ENCODE data around the gene GNB1. TPM values are rescaled to one million over a fixed set of nuclear protein-coding genes. Genes with fewer than 3 reads are reported as not detected.
A peak's percentile ranks its signal among the peaks of the same experiment; 100 is the strongest.
"Not testable (repeated sequence)": the region's sequence is repeated elsewhere in the genome, so short reads cannot be mapped to it uniquely, and the experiment has no call there.

The GNB1 gene
- total RNA-seq, 1 donor from 2014 or later = 422 TPM

DNA sequence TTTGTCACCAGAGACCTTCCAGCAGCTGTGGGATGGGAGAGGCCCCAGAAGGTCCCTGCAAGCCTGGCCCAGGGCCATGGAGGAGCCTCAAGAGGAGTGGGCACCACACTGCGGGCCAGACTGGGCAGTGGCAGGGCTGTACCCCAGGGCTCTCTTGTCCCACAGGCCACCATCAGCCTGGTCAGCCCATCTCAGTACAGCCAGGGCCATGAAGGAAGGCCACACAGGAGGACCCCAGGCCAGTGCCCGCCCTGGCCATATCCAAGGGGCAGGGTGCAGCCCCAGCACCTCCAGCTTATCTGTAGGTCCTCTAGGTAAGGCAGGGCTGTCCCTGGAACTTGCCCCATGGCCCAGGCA, 3.1 kb upstream of the GNB1 start:
- DNase-seq = no peak
- Mint-ChIP-seq H3K27ac (no peak overlapping the region), H3K4me1 (peaks cover 20% of the 10 kb centered on the region), H3K4me3 (no peak overlapping the region), H3K27me3 (peaks cover 6% of the 10 kb centered on the region), H3K36me3 (ENCODE audit: low read depth) (peaks cover 12% of the 10 kb centered on the region), H3K9me3 (no peaks in the 10 kb centered on the region)
- intact Hi-C loops (cut with micrococcal nuclease) = loop anchor here (5.0 kb wide), 1 partner anchor 117 kb away; the partner anchor contains the start of gene NADK

DNA sequence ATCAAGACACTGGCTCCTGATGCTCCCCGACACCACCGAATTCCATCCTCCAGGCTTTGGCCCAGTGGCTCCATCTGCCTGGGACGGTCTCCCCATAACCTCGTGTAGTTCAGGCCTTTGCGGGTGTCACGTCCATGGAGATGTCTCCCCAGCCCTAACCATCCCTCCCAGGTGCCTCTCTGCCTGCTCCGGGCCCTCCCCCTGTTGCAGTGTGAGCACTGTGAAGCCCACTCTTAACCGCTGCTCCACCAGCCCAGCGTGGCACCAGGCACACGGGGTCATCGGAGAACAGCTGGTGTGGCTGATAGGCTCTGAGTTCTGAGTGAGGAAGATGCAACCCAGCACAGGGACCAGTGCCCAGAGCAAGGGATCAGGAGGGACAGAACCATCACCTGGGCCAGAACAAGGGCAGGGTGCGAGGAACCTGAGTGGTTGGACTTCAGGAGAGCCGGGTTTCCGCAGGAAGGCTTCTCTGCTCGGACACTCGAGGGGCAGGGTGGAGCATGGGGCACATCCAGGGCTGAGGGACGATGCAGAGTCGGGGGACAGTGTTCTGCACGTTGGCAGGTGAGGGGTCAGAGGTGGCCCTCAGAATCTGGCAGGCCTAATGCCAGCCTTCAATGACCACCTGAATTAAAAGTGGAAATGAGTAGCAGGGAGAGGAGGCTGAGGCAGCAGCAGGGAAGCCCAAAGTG, 2.6 kb upstream of the GNB1 start:
- peak overlapping the region; percentile 55 for H3K4me3 Mint-ChIP-seq
- intact Hi-C loops (cut with micrococcal nuclease) = loop anchor here (5.0 kb wide), 1 partner anchor 116 kb away; the partner anchor contains the start of gene NADK
- no peak for DNase-seq
- peaks cover 26% of the 10 kb centered on the region for H3K4me1 Mint-ChIP-seq
- no peak overlapping the region for H3K27ac Mint-ChIP-seq
- no peaks in the 10 kb centered on the region for H3K9me3 Mint-ChIP-seq
- peaks cover 12% of the 10 kb centered on the region for H3K36me3 Mint-ChIP-seq (ENCODE audit: low read depth)
- H3K27me3 Mint-ChIP-seq = peaks cover 6% of the 10 kb centered on the region

- no peak for DNase-seq
- H3K4me1 Mint-ChIP-seq = peaks cover 31% of the 10 kb centered on the region
- intact Hi-C loops (cut with micrococcal nuclease) = loop anchor here (5.0 kb wide), 1 partner anchor 115 kb away; the partner anchor contains the start of gene NADK
- H3K27me3 Mint-ChIP-seq = peaks cover 6% of the 10 kb centered on the region
- H3K9me3 Mint-ChIP-seq = no peaks in the 10 kb centered on the region
- H3K27ac Mint-ChIP-seq = peak overlapping the region; percentile 75
- H3K36me3 Mint-ChIP-seq (ENCODE audit: low read depth) = peaks cover 15% of the 10 kb centered on the region
- peak overlapping the region; percentile 90 for H3K4me3 Mint-ChIP-seq
Measured at GRCh38 chr1:1892763-1893120, 1.9 kb upstream of the GNB1 start.

GRCh38 chr1:1892079-1892762, 1.3 kb upstream of the GNB1 start:
- Mint-ChIP-seq H3K4me1 (peaks cover 33% of the 10 kb centered on the region), H3K36me3 (ENCODE audit: low read depth) (peaks cover 16% of the 10 kb centered on the region), H3K27me3 (peaks cover 6% of the 10 kb centered on the region), H3K27ac (peak overlapping the region; percentile 75), H3K9me3 (no peaks in the 10 kb centered on the region), H3K4me3 (peak overlapping the region; percentile 90)
- no peak for DNase-seq
- intact Hi-C loops (cut with micrococcal nuclease) = loop anchor here (5.0 kb wide), 1 partner anchor 115 kb away; the partner anchor contains the start of gene NADK

DNA sequence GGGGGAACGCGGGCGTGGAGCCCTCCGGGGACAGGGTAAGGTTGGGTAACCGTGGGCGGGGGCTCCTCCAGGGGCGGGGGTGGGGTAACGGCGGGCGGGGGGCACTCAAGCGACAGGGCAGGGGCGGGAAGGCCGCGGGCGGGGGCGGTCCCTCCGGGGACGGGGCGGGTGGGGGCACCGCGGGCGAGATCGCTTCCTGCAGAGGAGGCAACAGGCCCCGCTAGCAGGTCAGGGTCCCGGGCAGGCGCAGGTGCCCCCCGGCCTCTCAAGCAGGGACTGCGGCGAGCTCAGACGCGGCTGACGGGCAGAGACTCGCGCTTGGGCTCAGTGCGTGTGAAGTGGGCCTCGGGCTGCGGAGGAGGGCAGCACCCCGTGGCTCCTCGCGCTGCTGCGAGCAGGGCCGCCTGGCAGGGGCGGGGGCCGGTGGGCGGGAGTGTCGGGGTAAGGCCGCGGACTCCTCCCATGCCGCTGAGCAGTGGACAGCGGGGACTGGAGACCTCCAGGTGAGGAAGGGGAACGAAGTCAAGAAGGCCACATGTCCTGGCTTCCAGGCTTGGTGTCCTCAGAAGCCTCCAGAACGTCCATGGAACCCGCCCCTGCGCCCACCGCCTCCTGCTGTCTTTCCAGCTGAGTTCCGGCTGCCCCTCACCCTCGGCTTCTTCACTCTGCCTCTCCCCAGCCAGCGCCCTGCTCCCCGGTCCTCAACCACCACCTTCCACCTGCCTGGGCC, 627 bp upstream of the GNB1 start:
- Mint-ChIP-seq H3K9me3 (no peaks in the 10 kb centered on the region), H3K4me1 (peaks cover 36% of the 10 kb centered on the region), H3K27me3 (peaks cover 6% of the 10 kb centered on the region), H3K27ac (peak overlapping the region; percentile 75), H3K36me3 (ENCODE audit: low read depth) (peaks cover 16% of the 10 kb centered on the region), H3K4me3 (peak overlapping the region; percentile 90)
- DNase-seq = peak; percentile 84
- intact Hi-C loops (cut with micrococcal nuclease) = loop anchor here (2.0 to 5.0 kb wide), 2 partner anchors 17 to 114 kb away; partner anchors contain the start of gene NADK

DNA sequence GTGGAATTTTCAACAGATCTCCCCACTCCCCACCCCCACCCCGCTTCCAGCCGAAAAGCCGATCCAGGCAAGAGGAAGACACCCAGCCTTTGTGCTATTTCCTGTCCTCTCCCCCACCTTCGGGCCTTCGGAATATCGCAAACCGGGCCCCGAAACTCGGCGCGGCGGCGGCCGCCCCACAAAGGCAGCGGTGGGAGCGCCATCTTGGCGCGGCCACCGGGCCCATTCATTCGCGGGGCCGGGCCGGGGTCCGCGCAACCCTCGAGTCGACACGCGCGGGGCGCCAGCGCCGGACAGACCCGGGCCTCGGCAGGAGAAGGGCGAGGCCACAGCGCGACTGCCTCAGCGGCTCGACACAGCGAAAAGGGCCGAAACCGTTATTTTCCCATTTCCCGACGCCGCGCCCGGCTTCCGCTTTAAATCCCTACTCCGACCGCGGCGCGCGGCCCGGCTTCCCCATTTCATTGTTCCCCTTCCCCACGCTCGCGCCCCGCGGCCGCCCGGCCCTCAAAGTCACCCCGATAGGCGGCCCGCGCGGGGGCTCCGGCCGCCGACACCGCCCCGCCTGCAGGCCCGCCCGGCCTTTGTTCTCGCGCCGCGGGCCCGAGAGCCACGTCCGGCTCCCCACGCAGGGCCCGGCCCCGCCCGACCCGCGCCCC, 911 bp downstream of the GNB1 start:
- intact Hi-C loops (cut with micrococcal nuclease) = loop anchor here (2.0 to 5.0 kb wide), 3 partner anchors 19 to 113 kb away; partner anchors contain the start of gene NADK
- peak; percentile 87 for DNase-seq
- peaks cover under 1% of the 10 kb centered on the region for H3K27me3 Mint-ChIP-seq
- peaks cover 18% of the 10 kb centered on the region for H3K36me3 Mint-ChIP-seq (ENCODE audit: low read depth)
- H3K27ac Mint-ChIP-seq = peak overlapping the region; percentile 86
- no peaks in the 10 kb centered on the region for H3K9me3 Mint-ChIP-seq
- peak overlapping the region; percentile 82 for H3K4me3 Mint-ChIP-seq
- H3K4me1 Mint-ChIP-seq = peaks cover 35% of the 10 kb centered on the region

DNA sequence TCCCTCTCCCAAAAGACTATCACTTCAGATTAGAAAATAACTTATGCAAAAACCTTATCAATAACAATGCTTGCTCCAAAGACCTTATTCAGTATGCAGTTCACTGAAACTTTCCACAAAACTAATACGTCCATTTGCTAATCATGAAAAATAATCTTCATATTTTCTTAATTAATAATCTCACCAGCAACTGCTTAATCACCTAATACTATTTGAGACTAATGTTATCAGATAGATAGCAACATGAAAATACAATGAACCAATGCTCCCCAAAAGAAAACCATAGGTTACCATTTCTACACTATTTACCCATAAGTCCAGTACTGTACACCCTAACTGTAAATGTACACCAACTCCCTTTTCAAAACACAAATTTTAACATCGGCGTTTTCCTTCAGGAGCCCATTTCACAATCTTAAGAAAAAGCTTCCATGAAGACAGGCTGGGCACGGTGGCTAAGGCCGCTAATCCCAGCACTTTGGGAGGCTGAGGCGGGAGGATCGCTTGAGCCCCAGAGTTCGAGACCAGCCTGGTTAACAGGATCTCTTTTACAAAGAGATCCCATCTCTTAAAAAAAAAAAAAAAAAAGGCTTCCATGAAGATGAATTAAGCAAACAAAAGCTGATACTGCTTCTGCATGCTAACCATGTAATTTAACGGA, 1.7 kb downstream of the GNB1 start:
- no peaks in the 10 kb centered on the region for H3K9me3 Mint-ChIP-seq
- no peak for DNase-seq
- peak overlapping the region; percentile 82 for H3K4me3 Mint-ChIP-seq
- H3K36me3 Mint-ChIP-seq (ENCODE audit: low read depth) = peaks cover 21% of the 10 kb centered on the region
- H3K27me3 Mint-ChIP-seq = no peaks in the 10 kb centered on the region
- peaks cover 31% of the 10 kb centered on the region for H3K4me1 Mint-ChIP-seq
- intact Hi-C loops (cut with micrococcal nuclease) = loop anchor here (2.0 kb wide), 1 partner anchor 64 kb away; no protein-coding TSS in a partner anchor
- peak overlapping the region; percentile 86 for H3K27ac Mint-ChIP-seq

GRCh38 chr1:1883890-1884289, 7.0 kb downstream of the GNB1 start:
- DNase-seq; intact Hi-C loops (cut with micrococcal nuclease); H3K4me3 Mint-ChIP-seq; H3K27ac Mint-ChIP-seq; H3K9me3 Mint-ChIP-seq; H3K27me3 Mint-ChIP-seq: not testable (repeated sequence)
- peaks cover 25% of the 10 kb centered on the region for H3K36me3 Mint-ChIP-seq (ENCODE audit: low read depth)
- H3K4me1 Mint-ChIP-seq = peaks cover 36% of the 10 kb centered on the region

GRCh38 chr1:1883092-1883873, 7.6 kb downstream of the GNB1 start:
- H3K4me3 Mint-ChIP-seq = no peak overlapping the region
- peaks cover 31% of the 10 kb centered on the region for H3K36me3 Mint-ChIP-seq (ENCODE audit: low read depth)
- no peaks in the 10 kb centered on the region for H3K9me3 Mint-ChIP-seq
- intact Hi-C loops (cut with micrococcal nuclease) = no loop called here
- peak overlapping the region; percentile 34 for H3K27ac Mint-ChIP-seq
- DNase-seq = no peak
- H3K27me3 Mint-ChIP-seq = no peaks in the 10 kb centered on the region
- peaks cover 37% of the 10 kb centered on the region for H3K4me1 Mint-ChIP-seq

- H3K36me3 Mint-ChIP-seq (ENCODE audit: low read depth) = peaks cover 31% of the 10 kb centered on the region
Measured at GRCh38 chr1:1881727-1882126, 9.2 kb downstream of the GNB1 start.

DNA sequence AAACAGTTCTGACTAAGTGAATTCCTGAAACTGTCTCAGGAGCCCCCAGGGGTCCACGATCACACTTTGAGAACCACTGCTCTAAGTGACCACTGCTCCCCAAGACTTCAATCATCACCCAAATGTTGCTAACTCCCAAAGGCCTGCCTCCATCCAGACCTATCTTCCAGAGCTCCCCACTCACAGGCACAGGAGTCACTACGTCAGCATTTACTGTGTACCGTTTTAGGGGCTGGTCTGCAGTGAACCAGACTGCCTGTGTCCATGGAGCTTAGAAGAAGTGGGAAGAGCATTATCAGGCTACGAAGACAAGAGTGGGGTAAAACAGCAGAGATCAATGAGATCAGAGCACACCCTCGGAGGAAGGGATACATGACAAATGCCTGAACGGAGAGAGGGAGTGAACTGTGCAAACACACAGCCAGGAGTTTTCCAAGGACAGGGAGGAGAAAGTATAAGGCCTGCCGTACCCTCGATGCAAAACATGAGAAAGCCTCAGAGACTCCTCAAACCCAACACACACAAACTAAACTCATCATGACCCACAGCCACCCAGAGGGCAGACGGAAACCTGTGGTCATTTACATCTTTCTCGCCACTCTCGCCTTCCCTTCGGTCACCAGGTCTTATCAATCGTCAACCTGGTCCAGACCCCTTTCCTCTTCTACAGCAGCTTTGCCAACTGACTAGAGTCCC, 10.1 kb downstream of the GNB1 start:
- Mint-ChIP-seq H3K4me3 (no peak overlapping the region), H3K9me3 (no peaks in the 10 kb centered on the region), H3K27me3 (no peaks in the 10 kb centered on the region), H3K36me3 (ENCODE audit: low read depth) (peaks cover 37% of the 10 kb centered on the region), H3K4me1 (peaks cover 41% of the 10 kb centered on the region), H3K27ac (peak overlapping the region; percentile 62)
- intact Hi-C loops (cut with micrococcal nuclease) = no loop called here
- no peak for DNase-seq

More at GRCh38 chr1:1881727-1882126, 9.2 kb downstream of the GNB1 start:
- H3K27me3 Mint-ChIP-seq = no peaks in the 10 kb centered on the region
- no peaks in the 10 kb centered on the region for H3K9me3 Mint-ChIP-seq
- no peak for DNase-seq
- intact Hi-C loops (cut with micrococcal nuclease) = no loop called here
- no peak overlapping the region for H3K4me3 Mint-ChIP-seq
- no peak overlapping the region for H3K27ac Mint-ChIP-seq
- peaks cover 35% of the 10 kb centered on the region for H3K4me1 Mint-ChIP-seq

DNA sequence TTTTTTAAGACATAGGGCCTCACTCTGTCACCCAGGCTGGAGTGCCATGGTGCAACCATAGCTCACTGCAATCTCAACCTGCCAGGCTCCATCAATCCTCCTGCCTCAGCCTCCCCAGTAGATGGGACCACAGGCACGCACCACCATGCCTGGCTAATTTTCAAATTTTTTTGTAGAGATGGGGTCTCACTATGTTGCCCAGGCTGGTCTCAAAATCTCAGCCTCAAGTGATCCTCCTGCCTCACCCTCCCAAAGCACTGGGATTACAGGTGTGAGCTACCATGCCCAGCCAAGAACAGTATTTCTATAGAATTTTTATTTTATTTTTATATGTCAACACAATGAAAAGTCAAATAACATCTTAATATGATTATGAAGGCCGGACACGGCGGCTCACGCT, 10.9 kb downstream of the GNB1 start:
- Mint-ChIP-seq H3K27ac (no peak overlapping the region), H3K36me3 (ENCODE audit: low read depth) (peaks cover 43% of the 10 kb centered on the region), H3K9me3 (no peaks in the 10 kb centered on the region), H3K4me1 (peaks cover 44% of the 10 kb centered on the region), H3K4me3 (no peak overlapping the region), H3K27me3 (no peaks in the 10 kb centered on the region)
- DNase-seq = no peak
- intact Hi-C loops (cut with micrococcal nuclease) = no loop called here
